Adrenal gland (tissue), 5 donors: Measurements from ENCODE around the gene SPDYE1.
"Not testable (repeated sequence)": the region's sequence is repeated elsewhere in the genome, so short reads cannot be mapped to it uniquely, and the experiment has no call there.

Experiments used
- CTCF ChIP-seq, 6 experiments: fragments of 450-650 bp in 4 of 6; fragments of 200-600 bp in 2 of 6; sonication (generic) in 1 of 6; IDR thresholded peaks; 1 replicate in 5 of 6; 2 replicates in 1 of 6; pipeline versions ENCODE4 v1.5.1 to v1.8.0; 2016 to 2021; ENCODE audit warnings: antibody characterized with exemption in 6 of 6, mild to moderate bottlenecking in 2 of 6, moderate library complexity in 1 of 6
- POLR2A ChIP-seq, 2 donors: fragments of 450-650 bp; IDR thresholded peaks; one replicate each; pipeline ENCODE4 v1.6.1; 2017; ENCODE audit warnings: antibody characterized with exemption in 2 of 2, mild to moderate bottlenecking in 2 of 2, moderate library complexity in 1 of 2
- donor health status: DM: no; HTN: no; CAD: no.

GRCh38 chr7:44015090-44015489 lies 17.4 kb downstream of the SPDYE1 start:
- TF ChIP-seq CTCF, POLR2A (IDR thresholded peaks at IDR 0.05): not testable (repeated sequence)
